Epithelial cell of proximal tubule (primary cell): ENCODE measurements around the gene PUS1. TPM values are rescaled to one million over a fixed set of nuclear protein-coding genes. Genes with fewer than 3 reads are reported as not detected.
"Not testable (repeated sequence)": the region's sequence is repeated elsewhere in the genome, so short reads cannot be mapped to it uniquely, and the experiment has no call there.

ENCODE experiments used
- DNase-seq: peaks from one replicate; pipeline ENCODE4 v3.0.0-alpha.2; 2011; ENCODE audit warnings: low read depth
- H3K4me3 ChIP-seq: 2 replicates; pipeline ENCODE4 v1.5.1; 2011; ENCODE audit warnings: low read depth, mild to moderate bottlenecking, low read length
- total RNA-seq: library from RNA; depleted of rRNA; stranded (reverse); fragments of >200 nt; gene quantifications from 2 replicates; pipeline ENCODE4 v1.2.3, GENCODE V29; 2015
- TF ChIP-seq, protein P1 (sequence below): conservative IDR thresholded peaks from 2 replicates; pipeline ENCODE4 v1.5.1; 2012; ENCODE audit warnings: low read depth, mild to moderate bottlenecking, low read length

The PUS1 gene
- total RNA-seq, 1 donor from 2014 or later, result 17.1 TPM

DNA sequence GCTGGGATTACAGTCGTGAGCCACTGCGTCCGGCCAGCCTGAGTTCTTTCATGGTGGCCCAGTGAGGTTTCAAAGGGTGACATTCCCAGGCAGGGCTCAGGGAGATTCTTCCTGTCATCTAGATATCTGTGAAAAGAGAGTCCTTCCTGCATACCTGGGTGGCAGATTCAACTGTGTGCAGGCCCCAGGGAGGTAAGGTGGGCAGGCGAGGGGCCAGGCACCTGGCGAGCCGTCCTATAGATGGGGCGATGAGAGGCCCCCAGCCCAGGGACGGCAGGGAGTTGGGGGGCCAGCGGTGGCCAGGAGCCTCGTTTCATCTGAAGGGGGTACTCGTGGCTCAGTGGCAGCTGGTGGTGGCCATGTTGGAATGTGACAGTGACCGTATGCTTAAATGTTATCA is 13.6 kb downstream of the PUS1 start:
- TF ChIP-seq, protein P1, sequence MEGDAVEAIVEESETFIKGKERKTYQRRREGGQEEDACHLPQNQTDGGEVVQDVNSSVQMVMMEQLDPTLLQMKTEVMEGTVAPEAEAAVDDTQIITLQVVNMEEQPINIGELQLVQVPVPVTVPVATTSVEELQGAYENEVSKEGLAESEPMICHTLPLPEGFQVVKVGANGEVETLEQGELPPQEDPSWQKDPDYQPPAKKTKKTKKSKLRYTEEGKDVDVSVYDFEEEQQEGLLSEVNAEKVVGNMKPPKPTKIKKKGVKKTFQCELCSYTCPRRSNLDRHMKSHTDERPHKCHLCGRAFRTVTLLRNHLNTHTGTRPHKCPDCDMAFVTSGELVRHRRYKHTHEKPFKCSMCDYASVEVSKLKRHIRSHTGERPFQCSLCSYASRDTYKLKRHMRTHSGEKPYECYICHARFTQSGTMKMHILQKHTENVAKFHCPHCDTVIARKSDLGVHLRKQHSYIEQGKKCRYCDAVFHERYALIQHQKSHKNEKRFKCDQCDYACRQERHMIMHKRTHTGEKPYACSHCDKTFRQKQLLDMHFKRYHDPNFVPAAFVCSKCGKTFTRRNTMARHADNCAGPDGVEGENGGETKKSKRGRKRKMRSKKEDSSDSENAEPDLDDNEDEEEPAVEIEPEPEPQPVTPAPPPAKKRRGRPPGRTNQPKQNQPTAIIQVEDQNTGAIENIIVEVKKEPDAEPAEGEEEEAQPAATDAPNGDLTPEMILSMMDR, result no peak
- DNase-seq, result no peak
- H3K4me3 ChIP-seq, result no peak overlapping the region

DNA sequence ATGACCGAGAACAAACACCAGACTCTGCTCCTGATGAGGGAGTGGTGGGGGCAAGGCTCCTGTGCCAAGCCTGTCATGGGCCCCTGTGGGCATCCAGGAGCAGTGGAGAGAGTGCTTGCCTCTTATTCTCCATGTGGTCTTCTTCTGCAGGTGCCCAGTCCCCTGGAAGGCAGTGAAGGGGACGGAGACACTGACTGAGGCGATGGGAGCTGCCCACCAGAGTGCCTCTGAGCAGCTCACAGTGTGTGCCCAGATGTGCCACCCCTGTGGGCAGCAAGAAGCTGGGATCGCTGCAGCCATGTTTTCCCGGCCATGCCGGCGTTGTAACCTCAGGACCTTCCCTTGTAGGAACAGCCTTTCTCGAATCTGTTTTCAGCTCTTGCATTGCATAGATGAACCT is 14.3 kb downstream of the PUS1 start:
- no peak overlapping the region for H3K4me3 ChIP-seq
- no peak for DNase-seq
- TF ChIP-seq, protein P1, result no peak

DNA sequence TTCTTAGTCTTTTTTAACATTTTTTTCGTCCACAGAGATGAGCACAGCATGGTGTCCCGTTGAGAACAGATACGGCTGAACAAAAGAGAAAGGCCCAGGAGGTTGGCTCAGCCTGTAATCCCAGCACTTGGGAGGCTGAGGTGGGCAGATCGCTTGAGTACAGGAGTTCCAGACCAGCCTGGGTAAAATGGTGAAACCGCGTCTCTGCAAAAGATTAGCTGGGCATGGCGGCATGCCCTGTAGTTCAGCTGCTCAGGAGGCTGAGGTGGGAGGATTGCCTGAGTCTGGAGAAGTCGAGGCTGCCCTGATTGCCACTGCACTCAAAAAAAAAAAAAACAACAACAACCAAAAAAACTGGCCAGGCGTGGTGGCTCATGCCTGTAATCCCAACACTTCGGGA is 14.8 kb downstream of the PUS1 start:
- no peak overlapping the region for H3K4me3 ChIP-seq
- TF ChIP-seq, protein P1, result no peak
- DNase-seq, result no peak

DNA sequence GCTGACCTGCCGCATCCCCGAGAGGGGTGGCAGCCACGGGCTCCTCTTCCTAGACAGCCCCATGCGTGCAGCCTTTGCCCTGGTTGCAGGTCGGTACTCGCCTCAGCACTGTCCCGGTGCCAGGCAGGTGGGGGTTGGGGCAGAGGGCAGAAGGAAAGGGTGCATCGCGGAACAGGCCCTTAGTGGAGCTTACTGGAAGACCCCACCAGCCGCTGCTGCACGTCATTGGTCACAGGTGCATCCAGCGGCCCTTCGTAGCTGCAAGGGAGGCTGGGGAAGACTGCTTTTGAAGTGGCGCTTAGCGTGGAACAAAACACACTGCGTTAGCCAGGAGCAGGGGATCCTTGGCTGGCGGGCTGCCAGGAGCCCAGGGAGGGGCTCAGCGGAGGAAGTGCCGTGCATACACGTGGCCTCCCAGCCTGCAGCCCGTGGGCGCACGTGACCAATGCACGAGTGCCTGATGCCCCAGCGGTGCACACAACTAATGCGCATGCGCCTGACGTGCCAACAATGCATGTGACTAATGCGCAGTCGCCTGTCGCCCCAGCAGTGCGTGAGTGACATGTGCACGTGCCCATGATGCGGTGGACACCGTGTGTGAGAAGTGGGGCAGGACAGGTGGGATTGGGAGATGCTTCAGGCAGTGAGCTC is 15.7 kb downstream of the PUS1 start:
- TF ChIP-seq, protein P1, result no peak

DNA sequence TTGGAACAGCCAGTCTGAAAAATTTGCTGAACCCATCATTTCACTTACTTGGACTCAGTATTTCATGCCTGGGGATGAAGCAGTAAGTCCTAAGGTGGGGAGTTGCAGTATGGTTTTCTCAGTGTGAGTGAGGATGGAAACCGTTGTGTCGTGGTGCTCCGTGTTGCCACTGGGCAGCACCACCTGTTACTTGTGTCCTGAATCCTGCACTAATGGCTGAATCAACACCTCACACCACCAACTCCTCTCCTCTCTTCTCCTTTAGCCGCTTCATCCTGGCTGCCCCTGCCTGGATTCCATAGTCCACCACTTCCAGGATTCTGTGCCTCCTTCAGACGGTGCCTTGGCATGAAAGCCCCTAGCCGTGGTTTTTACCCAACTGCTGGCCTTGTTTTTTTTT is 17.7 kb downstream of the PUS1 start:
- H3K4me3 ChIP-seq, result no peak overlapping the region
- TF ChIP-seq, protein P1, result no peak
- no peak for DNase-seq

More for the DNA sequence above, 15.7 kb downstream of the PUS1 start:
- no peak overlapping the region for H3K4me3 ChIP-seq
- DNase-seq, result no peak

DNA sequence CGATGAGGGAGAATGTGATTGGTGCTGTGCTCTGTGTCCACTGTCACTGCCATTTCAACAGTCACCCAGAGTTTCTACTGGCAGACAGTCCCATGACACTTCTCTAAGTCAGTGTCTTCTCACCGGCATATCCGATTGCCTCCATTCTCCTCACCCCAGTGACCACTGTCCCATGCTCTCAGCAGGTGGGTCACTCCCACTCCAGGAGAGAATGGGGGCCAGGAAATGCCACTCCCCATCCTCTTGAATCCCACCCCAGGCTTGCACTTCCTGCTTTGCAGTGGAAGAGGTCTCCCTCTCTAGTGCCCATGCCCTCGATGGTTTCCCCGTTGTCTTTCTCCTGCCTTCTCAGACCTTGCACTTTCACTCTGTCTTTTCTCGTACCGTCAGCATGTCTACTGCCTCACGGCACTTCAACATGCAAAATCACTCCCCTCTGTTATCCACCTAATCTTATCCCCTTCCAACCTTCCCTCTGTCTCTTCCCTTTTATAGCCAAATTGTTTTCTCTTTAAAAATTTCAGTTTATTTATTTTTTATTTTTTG is 18.5 kb downstream of the PUS1 start:
- H3K4me3 ChIP-seq, result no peak overlapping the region
- no peak for DNase-seq
- TF ChIP-seq, protein P1, result no peak

DNA sequence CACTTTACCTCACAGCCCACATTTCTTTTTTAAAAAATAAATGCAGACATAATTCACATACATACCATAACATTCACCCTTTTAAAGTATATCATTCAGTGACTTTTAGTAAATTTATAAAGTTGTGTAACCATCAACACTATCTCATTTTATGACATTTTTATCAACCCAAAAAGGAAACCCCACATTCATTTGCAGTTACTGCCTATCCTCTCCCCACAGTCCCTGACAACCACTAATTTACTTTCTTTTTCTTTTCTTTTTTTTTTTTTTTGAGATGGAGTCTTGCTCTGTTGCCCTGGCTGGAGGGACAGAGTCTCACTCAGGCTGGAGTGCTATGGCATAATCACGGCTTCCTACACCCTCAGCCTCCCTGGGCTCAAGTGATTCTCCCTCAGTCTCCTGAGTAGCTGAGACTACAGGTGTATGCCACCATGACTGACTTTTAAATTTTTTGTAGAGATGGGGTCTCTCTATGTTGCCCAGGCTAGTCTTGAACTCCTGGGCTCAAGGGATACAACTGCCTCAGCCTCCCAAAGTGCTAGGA is 19.2 kb downstream of the PUS1 start:
- no peak overlapping the region for H3K4me3 ChIP-seq
- TF ChIP-seq, protein P1, result no peak
- no peak for DNase-seq

DNA sequence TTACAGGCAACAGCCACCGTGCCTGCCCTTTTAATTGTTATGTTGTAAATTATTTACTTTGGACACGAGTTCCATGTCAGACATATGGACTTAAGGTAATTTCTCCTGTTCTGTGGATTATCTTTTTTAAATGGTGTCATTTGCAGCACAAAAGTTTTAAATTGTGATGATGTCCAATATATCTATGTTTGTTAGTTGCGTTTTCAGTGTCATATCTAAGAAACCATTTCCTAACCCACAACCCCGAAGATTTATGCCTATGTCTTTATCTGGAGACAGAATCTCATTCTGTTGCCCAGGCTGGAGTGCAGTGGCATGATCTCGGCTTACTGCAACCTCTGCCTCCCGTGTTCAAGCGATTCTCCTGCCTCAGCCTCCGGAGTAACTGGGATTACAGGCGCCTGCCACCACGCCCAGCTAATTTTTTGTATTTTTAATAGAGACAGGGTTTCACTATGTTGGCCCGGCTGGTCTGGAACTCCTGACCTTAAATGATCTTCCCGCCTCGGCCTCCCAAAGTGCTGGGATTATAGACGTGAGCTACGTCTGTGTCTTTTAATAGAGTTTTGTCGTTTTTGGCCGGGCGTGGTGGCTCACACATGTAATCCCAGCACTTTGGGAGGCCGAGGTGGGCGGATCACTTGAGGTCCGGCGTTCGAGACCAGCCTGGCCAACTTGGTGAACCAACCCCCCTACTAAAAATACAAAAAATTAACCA is 19.8 kb downstream of the PUS1 start:
- DNase-seq, result not testable (repeated sequence)
- H3K4me3 ChIP-seq, result peak overlapping the region; percentile 97
